Stimulated activated naive CD8-positive, alpha-beta T cell treated with anti-CD3 and anti-CD28 coated beads, Interleukin-15, Interleukin-2, amounts not matched to agents 100 ng/mL and 50 ng/mL, for 24 hours (primary cell): Measurements from ENCODE around the gene RAB26.
"Not testable (repeated sequence)": the region's sequence is repeated elsewhere in the genome, so short reads cannot be mapped to it uniquely, and the experiment has no call there.

Experiments
- H3K27ac Mint-ChIP-seq: one replicate; pipeline ENCODE4 v1.8.0; 2021; ENCODE audit warnings: mild to moderate bottlenecking, mixed read lengths
- H3K27me3 Mint-ChIP-seq: one replicate; pipeline ENCODE4 v1.8.0; 2021; ENCODE audit warnings: mixed read lengths
- H3K36me3 Mint-ChIP-seq: one replicate; pipeline ENCODE4 v1.8.0; 2021; ENCODE audit warnings: low read depth, mixed read lengths
- H3K4me1 Mint-ChIP-seq: one replicate; pipeline ENCODE4 v1.8.0; 2021; ENCODE audit warnings: low read depth, mixed read lengths
- H3K4me3 Mint-ChIP-seq: one replicate; pipeline ENCODE4 v1.8.0; 2021; ENCODE audit warnings: mild to moderate bottlenecking, mixed read lengths
- H3K9me3 Mint-ChIP-seq: one replicate; pipeline ENCODE4 v1.8.0; 2021; ENCODE audit warnings: mixed read lengths

The RAB26 gene, protein sequence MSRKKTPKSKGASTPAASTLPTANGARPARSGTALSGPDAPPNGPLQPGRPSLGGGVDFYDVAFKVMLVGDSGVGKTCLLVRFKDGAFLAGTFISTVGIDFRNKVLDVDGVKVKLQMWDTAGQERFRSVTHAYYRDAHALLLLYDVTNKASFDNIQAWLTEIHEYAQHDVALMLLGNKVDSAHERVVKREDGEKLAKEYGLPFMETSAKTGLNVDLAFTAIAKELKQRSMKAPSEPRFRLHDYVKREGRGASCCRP

DNA sequence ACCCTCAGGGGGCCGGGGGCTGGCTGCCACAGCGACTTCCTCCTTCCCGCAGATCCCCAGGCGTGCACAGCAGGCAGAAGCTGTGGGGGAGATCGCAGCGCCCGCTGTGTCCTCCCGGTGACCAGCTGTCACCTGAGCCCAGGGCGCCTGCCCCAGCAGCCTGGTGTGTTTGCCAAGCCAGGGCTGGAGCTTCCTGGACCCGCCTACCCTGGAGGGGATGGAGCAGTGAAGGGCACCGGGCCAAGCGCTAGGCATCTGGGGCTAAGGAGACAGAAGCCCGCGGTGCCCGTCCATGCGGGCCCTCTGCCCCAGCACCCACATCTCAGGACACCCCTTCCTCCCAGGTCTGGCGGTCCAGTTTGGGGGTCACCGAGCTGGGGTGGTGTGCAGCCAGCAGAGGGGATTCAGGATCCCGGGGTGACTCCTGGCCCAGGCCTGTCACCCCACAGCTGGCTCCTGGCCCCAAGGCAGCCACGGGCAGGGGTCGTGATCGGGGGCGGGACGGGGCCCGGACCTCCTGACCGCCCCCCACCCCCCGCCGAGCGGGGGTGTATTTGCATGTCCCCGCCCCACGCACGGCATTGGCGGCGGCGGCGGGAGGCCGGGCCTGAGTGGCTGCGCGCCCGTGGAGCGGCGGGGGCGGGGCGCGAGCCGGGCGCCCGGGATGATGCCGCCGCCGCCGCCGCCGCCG is at the start of gene RAB26:
RAB26 (plus strand) TSS at position 645 of the 691 bp plus-strand sequence. CDS start 159 bp downstream, outside the sequence.
- H3K9me3 Mint-ChIP-seq, result no peaks in the 10 kb centered on the region
- H3K27ac Mint-ChIP-seq, result no peak within 1 kb of the TSS
- peaks cover 20% of the 10 kb centered on the region for H3K36me3 Mint-ChIP-seq
- H3K4me1 Mint-ChIP-seq, result peaks cover 18% of the 10 kb centered on the region
- peak within 1 kb of the TSS; percentile 13 for H3K4me3 Mint-ChIP-seq
- H3K27me3 Mint-ChIP-seq, result no peaks in the 10 kb centered on the region

DNA sequence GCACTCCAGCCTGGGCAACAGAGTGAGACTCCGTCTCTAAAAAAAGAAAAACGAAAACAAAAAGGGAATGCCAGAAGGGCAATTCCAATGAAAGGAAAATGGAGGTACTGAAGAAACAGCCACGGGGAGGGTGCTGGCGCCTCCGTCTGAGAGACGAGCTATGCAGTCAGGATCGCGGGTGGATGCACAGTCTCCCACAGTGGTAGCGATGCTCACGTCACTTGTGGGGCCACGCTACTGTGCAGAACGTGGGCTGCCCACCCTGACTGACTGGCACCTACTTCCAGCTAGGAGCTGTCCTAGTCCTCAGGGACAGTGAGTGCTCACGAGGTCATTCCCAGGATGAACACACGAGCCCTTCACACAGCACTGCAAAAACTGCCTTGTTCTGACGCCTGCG is 46.8 kb upstream of the RAB26 start:
- H3K4me3 Mint-ChIP-seq, H3K9me3 Mint-ChIP-seq, H3K36me3 Mint-ChIP-seq, H3K27ac Mint-ChIP-seq, H3K4me1 Mint-ChIP-seq, H3K27me3 Mint-ChIP-seq: not testable (repeated sequence)

DNA sequence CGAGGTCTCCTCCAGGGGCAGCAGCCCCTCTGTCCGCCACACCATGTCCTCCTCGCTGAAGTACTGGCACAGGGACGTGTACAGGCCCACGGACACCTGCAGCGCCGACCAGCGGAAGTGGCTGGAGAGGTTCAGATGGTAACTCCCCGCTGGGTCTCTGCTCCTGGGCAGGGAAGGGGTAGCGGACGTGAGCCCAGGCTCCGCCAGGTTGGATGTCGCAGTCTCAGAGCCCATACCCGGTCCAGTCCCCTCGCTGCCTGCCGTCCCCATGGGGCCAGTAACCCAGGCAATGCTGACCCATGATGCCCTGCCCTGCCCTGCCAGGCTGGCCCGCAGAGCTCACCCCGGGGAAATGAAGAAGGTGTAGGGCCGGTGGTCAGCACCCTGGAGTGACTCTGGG is 46.0 kb upstream of the RAB26 start:
- Mint-ChIP-seq H3K4me1 (no peaks in the 10 kb centered on the region), H3K4me3 (no peak overlapping the region), H3K27ac (no peak overlapping the region), H3K27me3 (no peaks in the 10 kb centered on the region), H3K36me3 (peaks cover 6% of the 10 kb centered on the region), H3K9me3 (no peaks in the 10 kb centered on the region)

DNA sequence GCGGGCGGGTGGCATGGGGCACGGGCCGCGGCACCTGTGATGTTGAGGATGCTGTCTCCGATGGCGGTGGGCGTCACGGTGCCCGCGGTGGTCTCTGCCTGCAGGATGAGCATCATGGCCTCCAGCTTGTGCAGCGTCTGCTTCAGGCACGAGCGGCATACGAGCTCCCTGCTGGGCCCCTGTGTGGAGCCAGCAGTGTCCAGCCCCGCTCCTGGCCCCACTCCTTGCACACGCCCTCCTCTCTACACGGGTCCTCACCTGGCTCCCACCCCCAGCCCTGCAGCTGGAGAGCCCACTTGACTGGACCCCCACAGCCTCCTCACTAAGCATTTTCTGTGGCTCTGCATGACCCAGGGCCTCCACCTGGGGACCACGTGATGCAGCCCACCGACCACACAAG is 44.0 kb upstream of the RAB26 start:
- H3K36me3 Mint-ChIP-seq, H3K27me3 Mint-ChIP-seq, H3K9me3 Mint-ChIP-seq, H3K27ac Mint-ChIP-seq, H3K4me3 Mint-ChIP-seq, H3K4me1 Mint-ChIP-seq: not testable (repeated sequence)

DNA sequence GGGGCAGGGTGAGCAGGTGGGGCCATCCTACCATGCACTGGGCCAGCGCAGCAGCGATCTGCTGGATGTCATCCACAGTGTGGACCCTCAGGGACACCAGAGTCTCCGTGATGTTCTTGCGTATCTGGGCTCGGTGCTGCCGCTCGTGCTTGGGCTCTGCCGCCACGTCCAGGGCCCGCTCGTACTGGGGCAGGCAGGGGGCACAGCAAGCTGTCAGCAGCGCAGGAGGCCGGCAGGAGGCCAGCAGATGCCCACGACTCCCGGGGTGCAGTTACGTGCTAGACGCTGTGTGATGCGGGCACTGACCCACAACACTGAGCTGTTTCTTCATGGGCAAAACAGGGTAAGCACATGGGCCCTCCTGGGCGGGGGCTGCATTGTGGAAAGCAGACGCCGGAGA is 43.1 kb upstream of the RAB26 start:
- not testable (repeated sequence) for H3K4me1 Mint-ChIP-seq, H3K36me3 Mint-ChIP-seq, H3K4me3 Mint-ChIP-seq, H3K27ac Mint-ChIP-seq, H3K9me3 Mint-ChIP-seq, H3K27me3 Mint-ChIP-seq

DNA sequence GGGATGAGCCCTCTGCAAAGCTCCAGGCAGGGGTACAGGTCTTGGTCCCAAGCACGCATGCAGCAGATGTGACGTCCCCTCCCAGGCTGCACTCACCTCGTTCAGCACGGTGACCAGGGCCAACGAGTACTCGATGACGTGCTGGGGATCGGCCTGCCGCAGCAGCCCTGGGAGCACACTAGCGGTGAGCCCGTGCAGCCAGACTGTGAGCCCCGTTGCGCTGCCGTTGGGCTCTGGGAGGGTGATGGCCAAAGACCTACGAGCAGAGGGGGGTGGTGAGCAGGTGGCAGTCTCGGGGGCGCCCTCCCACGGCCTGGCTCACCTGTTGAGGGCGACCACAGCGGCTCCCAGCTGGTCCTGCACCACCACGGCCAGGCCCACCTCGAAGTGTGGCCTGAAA is 42.7 kb upstream of the RAB26 start:
- not testable (repeated sequence) for H3K27ac Mint-ChIP-seq, H3K36me3 Mint-ChIP-seq, H3K27me3 Mint-ChIP-seq, H3K4me3 Mint-ChIP-seq, H3K4me1 Mint-ChIP-seq, H3K9me3 Mint-ChIP-seq

DNA sequence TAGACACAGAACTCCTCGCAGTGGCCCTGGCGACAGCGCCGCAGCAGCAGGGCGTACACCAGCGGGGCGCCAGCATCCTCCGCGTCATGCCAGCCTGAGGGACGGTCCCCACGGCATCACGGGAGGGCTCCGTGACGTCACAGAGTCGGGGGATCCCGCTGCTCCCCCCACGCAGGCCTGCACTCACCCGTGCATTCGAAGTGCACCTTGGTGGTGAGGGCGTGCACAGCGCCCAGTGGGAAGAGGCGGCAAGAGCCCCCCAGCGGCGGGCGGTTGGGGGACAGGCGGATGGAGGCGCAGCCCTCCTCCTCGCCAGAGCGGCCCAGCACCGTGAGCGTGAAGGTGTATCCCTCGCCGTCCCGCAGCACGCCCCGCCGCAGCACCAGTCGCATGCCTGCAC is 42.2 kb upstream of the RAB26 start:
- not testable (repeated sequence) for H3K9me3 Mint-ChIP-seq, H3K4me3 Mint-ChIP-seq, H3K4me1 Mint-ChIP-seq, H3K27ac Mint-ChIP-seq, H3K36me3 Mint-ChIP-seq, H3K27me3 Mint-ChIP-seq

DNA sequence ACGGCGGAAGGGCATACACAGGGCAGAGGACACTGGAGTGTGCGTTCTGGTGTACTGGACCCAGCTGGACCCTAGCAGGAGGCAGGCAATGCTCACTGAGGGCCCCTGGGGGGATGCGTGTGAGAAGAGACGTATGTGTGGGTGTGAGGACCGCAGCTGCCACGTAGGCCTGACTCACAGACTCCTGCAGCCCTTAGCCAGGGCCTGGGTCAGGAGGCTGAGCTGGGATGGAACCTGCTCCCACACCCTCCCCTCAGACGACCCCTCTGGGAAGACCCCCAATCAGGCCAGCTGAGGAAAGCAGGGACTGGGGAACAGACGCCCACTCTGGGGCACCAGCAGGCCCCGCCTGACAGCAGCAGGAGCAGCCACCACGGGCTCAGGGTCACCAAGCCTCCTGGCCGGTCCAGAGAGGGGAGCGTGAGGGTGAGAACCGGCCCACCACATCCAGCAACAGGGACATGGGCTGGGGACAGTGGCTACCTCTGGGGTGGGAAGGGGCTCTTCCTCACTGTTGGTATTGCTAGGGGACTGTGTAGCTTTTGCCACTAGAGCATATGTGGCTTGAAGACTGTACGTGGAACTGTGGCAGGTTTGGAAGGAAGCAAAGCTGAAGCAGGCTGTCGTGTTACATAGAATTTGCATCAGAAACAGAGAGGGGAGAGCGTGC is 41.2 kb upstream of the RAB26 start:
- not testable (repeated sequence) for H3K27ac Mint-ChIP-seq, H3K9me3 Mint-ChIP-seq, H3K27me3 Mint-ChIP-seq, H3K4me3 Mint-ChIP-seq, H3K36me3 Mint-ChIP-seq, H3K4me1 Mint-ChIP-seq

DNA sequence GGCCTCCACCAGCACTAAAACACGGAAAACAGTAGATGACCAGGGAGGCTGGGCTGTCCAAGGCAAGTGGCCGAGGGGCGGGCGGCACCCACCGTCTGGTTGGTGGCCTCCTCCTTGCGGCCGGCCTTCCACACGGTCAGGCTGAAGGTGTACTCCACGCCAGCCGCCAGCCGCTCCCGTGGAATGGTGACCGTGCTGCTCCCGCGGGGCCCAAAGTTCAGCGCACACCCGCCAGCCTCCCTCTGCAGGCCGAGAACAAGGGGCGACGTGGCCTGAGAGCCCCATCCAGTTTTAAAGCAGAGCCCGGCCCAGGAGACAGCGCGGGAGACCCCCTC is 40.7 kb upstream of the RAB26 start:
- H3K4me1 Mint-ChIP-seq, H3K27ac Mint-ChIP-seq, H3K4me3 Mint-ChIP-seq, H3K9me3 Mint-ChIP-seq, H3K36me3 Mint-ChIP-seq, H3K27me3 Mint-ChIP-seq: not testable (repeated sequence)

DNA sequence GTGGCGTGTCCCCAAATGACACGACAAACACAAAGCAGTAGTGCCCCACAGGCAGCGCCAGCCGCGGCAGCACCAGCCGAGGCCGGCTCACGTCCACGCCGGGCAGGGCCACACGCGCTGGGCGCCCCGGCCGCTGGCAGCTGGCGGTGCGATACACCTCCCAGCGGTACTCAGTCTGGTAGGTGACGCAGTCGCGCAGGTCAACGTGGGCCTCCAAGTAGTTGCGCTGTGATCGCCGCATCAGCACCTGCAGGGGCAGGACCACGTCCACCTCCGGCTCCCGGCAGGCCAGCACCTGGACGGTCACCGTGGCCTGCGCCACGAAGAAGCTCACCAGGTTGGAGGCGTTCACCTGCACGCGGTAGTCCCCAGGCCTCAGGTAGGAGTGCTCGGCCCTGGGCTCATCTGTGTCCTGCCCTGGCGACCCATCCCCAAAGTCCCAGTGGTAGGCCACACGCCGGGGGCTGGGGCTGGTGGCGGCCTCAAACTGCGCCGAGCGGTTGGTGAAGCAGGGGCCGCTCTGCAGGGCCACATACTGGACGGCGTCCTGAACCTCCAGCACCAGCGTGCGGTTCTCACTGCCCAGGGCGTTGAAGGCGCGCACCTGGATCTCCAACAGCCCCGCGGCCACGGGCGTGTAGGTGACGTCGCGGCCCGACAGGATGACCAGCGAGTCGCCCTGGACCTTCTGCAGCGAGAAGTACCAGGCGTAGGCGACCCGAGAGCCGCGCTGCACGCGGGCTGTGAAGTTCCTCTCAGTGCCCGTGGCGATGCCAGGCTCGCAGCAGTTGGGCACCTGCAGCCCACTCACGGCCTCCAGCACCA is 39.8 kb upstream of the RAB26 start:
- not testable (repeated sequence) for H3K9me3 Mint-ChIP-seq, H3K4me1 Mint-ChIP-seq, H3K36me3 Mint-ChIP-seq, H3K4me3 Mint-ChIP-seq, H3K27ac Mint-ChIP-seq, H3K27me3 Mint-ChIP-seq

DNA sequence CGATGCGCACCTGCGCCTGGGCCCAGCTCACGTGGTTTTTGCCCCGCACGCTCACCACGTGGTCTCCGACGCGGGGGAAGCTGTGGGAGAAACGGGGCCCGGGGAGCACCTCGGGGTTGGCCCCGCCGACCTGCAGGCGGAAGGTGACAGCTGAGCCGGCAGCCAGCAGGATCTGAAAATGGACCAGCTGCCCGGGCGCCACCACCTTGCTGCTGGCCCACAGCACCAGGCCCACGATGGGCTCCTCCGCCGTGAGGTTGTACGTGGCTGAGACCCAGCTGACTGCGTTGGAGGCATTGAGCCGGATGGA is 39.2 kb upstream of the RAB26 start:
- not testable (repeated sequence) for H3K36me3 Mint-ChIP-seq, H3K4me3 Mint-ChIP-seq, H3K9me3 Mint-ChIP-seq, H3K4me1 Mint-ChIP-seq, H3K27me3 Mint-ChIP-seq, H3K27ac Mint-ChIP-seq

DNA sequence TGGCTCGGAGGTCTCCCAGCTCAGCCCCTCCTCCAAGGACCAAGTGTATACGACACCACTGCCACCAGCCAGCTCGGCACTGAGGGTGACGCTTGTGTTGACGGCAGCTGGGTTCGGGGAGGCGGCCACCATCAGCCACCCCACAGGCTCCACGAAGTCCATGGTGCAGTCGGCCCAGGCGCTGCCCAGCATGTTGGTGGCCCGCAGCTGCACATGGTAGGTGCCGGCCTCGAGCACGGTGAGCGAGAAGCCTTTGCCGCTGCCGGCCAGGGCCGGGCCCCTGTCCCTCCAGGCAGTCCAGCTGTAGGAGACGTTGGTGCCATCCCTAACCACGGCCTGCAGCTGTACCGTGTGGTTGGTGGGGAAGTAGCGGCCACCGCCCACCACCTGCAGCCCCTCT is 38.6 kb upstream of the RAB26 start:
- H3K9me3 Mint-ChIP-seq, H3K36me3 Mint-ChIP-seq, H3K4me1 Mint-ChIP-seq, H3K4me3 Mint-ChIP-seq, H3K27ac Mint-ChIP-seq, H3K27me3 Mint-ChIP-seq: not testable (repeated sequence)

DNA sequence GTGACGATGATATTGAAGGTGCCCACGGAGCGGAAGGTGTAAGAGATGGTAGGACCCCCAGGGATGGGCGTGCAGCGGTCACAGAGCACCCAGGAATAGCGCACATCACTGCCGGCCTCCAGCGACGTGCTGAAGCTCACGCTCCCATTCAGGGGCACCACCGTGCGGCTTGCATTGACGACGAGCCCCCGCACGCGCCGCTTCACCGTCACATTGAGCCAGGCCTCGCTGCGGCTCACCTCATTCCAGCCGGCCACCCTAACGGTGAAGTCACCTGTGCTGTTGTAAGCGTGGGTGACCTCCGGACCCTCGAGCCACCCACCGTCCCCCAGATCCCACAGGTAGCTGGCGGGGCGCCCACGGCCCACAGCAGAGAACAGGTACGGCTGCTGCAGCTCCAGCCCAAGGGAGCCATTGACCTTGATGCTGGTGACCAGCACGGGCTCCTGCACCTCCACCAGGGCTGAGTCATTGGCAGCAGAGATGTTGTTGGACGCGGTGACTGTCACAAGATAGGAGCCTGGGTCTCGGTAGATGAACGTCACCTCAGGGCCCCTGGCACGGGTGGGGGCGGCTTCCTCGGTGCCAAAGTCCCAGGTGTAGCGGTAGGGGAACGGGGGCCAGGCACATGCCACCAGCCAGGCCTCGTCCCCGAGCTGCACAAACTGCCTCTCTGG is 38.0 kb upstream of the RAB26 start:
- H3K27me3 Mint-ChIP-seq, H3K9me3 Mint-ChIP-seq, H3K36me3 Mint-ChIP-seq, H3K4me1 Mint-ChIP-seq, H3K27ac Mint-ChIP-seq, H3K4me3 Mint-ChIP-seq: not testable (repeated sequence)

DNA sequence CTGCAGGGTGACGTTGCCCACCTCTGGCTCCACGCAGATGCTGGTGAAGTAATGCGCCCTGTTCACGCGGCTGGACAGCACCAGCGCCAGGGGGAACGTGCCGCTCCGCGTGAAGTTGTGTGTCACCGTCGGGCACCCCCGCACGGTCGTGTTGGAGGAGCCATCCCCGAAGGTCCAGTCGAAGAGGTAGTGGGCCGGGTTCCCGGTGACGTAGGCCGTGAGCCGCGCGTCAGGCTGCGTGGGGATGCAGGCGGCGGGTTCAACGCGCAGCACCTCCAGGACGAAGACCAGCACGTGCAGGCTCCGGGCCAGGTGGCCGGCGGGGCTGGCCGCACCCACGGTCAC is 37.4 kb upstream of the RAB26 start:
- not testable (repeated sequence) for H3K27me3 Mint-ChIP-seq, H3K4me3 Mint-ChIP-seq, H3K27ac Mint-ChIP-seq, H3K4me1 Mint-ChIP-seq, H3K9me3 Mint-ChIP-seq, H3K36me3 Mint-ChIP-seq
